HG03139 (cell line): ENCODE results near the gene MROH9.

Source experiments
- ATAC-seq: cut with Tn5 transposase; IDR thresholded peaks from one replicate; pipeline ENCODE4 v1.9.1; 2021; ENCODE audit not compliant: unreplicated experiment

The MROH9 gene

GRCh38 chr1:170964506-170964905 lies 29.2 kb downstream of the MROH9 start:
- ATAC-seq: no peak

GRCh38 chr1:170967042-170967910 lies 31.9 kb downstream of the MROH9 start:
- no peak for ATAC-seq

- no peak for ATAC-seq
These were observed 34.9 kb downstream of the MROH9 start for GRCh38 chr1:170970256-170970655.

GRCh38 chr1:170978371-170978910 lies 43.1 kb downstream of the MROH9 start:
- ATAC-seq: no peak

GRCh38 chr1:170985406-170985805 lies 50.1 kb downstream of the MROH9 start:
- ATAC-seq: no peak

- ATAC-seq: no peak
These were observed 51.6 kb downstream of the MROH9 start for GRCh38 chr1:170986901-170987300.

- no peak for ATAC-seq
These were observed 52.1 kb downstream of the MROH9 start for GRCh38 chr1:170987424-170987823.

GRCh38 chr1:170993151-170993550 lies 57.8 kb downstream of the MROH9 start:
- no peak for ATAC-seq

GRCh38 chr1:170993717-170994116 lies 58.4 kb downstream of the MROH9 start:
- no peak for ATAC-seq

GRCh38 chr1:171014880-171015279 lies 79.5 kb downstream of the MROH9 start:
- ATAC-seq: no peak

GRCh38 chr1:171017426-171017825 lies 82.1 kb downstream of the MROH9 start:
- ATAC-seq: no peak

- no peak for ATAC-seq
These were observed 84.6 kb downstream of the MROH9 start for GRCh38 chr1:171019971-171020370.

- no peak for ATAC-seq
These were observed 97.7 kb downstream of the MROH9 start for GRCh38 chr1:171032822-171033702.

- ATAC-seq: no peak
These were observed 102.3 kb downstream of the MROH9 start for GRCh38 chr1:171037626-171038025.

- ATAC-seq: no peak
These were observed 103.0 kb downstream of the MROH9 start for GRCh38 chr1:171038284-171038683.

GRCh38 chr1:171048014-171048413 lies 112.7 kb downstream of the MROH9 start:
- ATAC-seq: no peak

GRCh38 chr1:171052977-171053376 lies 117.6 kb downstream of the MROH9 start:
- ATAC-seq: no peak

- no peak for ATAC-seq
These were observed 120.8 kb downstream of the MROH9 start for GRCh38 chr1:171055966-171056643.

- no peak for ATAC-seq
These were observed 126.2 kb downstream of the MROH9 start for GRCh38 chr1:171061425-171062143.

- no peak for ATAC-seq
These were observed 127.6 kb downstream of the MROH9 start for GRCh38 chr1:171062902-171063301.
